ENCODE data around the gene CCL25.
"Not testable (repeated sequence)": the region's sequence is repeated elsewhere in the genome, so short reads cannot be mapped to it uniquely, and the experiment has no call there.

Gene CCL25

DNA sequence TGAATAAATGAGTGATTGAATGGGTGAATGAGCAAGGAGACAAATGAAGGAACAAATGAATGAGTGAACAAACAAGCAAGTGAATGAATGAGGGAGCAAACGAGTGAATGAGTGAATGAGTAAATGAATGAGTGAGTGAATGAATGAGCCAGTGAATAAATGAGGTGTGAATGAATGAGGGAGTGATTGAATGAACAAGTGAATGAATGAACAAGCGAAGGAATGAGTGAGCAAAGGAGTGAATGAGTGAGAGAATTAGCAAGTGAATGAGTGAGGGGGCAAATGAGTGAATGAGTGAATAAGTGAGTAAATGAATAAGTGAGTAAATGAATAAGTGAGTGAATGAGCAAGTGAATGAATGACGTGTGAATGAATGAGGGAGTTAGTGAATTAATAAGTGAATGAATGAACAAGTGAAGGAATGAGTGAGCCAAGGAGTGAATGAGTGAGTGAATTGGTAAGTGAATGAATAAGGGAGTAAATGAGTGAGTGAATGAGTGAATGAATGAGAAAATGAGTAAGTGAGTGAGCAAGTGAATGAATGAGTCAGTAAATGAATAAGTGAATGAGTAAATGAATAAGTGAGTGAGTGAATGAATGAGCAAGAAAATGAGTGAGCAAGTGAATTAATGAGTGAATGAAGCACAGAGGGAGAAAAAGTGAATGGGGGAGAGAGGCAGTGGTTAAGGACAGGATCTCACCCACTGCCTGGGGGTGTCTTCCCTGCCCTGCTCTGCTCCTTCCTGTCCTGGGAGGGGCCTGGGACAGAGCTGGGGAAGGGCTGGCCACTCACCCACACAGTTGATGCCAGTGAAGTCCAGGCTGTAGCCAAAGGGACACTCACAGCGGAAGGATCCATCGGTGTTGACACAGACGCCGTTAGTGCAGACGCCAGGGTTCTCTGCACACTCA lies 36.4 kb downstream of the CCL25 start:
- DNase-seq: no peak

DNA sequence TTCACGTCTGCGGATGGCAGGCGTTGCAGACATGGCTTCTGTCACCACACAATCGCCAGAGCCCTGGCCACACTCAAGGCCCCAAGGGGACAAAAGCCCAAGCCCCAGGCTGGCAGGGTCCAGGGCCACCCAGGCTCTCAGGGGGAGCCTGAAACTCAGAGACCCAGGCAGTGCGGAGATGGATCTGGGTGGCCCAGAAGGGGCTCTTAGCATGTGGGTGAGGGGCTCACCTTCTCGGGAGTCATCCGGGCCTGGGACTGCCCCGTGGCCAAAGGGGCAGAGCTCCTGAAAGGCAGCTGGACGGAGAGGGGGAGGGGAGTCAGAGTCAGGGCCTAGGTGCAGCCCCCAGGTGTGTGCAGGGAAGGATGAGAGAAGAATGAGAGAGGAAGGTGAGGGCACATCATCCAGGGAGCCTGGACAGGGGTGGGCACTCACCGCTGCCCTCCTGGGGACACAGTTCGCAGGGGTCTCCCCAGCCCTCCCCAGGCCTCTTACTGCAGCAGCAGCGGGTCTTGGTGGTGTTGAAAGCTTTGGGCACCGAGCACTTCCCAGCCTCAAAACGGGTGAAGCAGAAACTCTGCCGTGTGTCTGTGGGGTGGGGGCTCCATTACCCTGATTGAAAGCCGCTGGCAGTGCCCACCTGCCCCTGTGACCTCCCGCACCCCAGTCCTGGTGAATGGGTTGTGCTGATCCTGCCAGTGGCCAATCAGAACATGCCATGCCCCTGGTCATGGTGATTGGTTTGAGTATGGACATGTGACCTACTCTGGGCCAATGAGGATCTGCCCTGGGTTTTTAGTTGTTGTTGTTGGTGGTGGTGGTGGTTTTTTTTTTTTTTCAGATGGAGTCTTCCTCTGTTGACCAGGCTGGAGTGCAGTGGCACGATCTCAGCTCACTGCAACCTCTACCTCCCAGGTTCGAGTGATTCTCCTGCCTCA lies 37.4 kb downstream of the CCL25 start:
- DNase-seq: no peak

DNA sequence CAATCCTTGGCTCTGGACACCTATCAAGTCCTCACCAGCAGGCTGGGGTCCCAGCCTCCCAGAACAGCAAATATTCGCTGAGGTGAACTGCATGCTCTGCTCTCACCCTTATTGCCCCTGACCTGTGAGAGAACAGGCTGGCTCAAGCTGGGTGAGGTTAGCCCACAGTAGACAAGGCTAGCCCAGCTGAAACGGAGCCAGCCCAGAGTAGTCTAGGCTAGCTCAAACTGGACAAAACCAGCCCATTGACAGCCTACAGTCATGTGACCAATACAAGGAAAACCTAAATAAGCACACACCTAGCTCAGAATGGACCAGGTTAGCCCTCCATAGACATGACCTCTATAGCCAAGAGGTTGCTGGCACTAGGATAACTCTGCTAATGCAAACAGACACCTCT lies 38.4 kb downstream of the CCL25 start:
- no peak for DNase-seq

DNA sequence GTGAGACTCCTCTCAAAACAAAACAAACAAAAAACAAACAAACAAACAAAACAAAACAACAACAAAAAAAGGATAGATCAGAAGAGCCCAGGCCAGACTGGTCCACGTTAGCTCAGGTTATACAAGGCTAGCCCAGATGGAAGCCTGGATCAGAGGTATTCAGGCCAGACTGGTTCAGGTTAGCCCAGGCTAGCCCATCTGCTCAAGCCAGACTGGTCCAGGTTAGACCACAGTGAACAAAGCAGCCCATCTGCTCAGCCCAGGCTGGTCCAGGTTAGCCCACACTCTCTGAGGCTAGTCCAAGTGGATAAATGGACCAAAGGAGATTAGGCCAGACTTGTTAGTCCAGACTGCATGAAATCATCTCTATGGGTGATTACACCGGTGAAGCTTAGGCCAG lies 41.2 kb downstream of the CCL25 start:
- no peak for DNase-seq

DNA sequence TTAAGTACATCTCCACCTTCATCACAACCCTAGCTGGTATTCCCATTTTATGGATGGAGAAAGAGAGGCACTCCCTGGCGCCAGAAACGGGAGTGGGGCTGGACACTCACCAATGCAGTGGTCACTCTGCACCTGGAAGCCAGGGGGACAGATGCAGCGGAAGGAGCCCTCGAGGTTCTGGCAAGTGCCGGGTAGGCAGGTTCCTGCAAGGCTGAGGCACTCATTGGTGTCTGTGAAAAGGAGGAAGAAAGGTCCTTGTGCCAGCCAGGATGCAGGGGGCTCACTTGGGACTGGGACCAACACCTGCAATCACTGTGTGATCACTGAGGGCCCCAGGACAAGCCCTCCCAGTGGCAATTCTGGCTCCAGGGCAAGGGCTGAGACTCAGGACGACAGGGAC lies 41.8 kb downstream of the CCL25 start:
- no peak for DNase-seq

DNA sequence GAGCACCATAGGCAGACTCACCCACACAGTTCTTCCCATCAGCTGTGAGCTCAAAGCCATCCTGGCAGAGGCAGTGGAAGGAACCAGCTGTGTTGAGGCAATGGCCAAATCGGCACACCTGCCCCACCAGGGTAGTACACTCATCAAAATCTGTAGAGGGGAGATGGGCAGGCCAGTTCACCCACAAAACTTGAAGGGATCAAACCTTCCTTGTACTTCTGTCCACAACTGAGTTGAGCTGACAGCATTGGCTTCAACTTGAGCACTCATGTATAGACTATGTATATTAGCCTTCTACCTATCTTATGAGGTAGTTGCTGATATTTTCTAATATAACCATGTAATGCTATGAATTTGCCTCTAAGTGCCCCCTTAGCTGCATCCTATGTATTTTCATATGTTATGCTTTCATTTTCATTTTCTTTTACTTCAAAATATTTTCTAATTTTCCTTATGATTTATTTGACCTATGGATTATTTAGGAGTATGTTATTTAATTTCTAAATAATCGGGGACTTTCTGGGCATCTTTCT lies 42.9 kb downstream of the CCL25 start:
- DNase-seq: no peak

DNA sequence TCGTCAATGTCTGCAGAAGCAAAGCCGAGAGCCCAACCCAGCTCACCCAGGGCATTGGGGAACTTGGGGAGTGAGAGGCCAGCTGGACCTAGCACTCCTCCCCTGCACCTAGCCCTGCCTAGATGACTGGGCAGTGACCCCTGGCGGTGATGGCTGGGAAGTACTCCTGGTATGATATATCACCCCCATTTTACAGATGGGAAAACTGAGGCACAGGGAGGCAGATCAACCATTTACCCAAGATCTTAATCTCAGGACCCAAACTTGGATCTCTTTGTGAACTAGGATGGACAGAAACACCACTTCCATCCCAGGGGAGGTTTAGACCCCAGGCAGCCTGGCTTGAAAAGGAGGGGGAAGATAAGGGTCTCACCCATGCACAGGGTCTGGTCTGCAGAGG lies 43.5 kb downstream of the CCL25 start:
- DNase-seq: no peak

DNA sequence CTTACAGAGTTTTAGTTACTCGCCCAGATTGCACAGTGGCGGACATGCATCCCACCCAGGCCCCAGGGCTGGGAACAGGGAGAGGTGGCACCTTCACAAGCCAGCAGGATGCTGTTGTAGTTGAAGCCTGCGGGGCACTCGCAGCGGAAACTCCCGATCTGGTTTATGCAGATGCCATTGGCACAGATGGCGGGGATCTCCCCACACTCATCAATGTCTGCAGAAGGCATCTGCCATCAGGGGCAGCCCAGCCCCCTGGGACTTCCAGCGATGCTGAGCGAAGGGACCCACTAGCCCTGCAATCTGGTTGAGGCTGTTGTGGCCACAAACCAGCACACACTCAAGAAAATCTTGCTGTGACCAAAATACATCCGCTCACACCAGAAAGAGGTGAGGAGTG lies 44.6 kb downstream of the CCL25 start:
- DNase-seq: no peak

DNA sequence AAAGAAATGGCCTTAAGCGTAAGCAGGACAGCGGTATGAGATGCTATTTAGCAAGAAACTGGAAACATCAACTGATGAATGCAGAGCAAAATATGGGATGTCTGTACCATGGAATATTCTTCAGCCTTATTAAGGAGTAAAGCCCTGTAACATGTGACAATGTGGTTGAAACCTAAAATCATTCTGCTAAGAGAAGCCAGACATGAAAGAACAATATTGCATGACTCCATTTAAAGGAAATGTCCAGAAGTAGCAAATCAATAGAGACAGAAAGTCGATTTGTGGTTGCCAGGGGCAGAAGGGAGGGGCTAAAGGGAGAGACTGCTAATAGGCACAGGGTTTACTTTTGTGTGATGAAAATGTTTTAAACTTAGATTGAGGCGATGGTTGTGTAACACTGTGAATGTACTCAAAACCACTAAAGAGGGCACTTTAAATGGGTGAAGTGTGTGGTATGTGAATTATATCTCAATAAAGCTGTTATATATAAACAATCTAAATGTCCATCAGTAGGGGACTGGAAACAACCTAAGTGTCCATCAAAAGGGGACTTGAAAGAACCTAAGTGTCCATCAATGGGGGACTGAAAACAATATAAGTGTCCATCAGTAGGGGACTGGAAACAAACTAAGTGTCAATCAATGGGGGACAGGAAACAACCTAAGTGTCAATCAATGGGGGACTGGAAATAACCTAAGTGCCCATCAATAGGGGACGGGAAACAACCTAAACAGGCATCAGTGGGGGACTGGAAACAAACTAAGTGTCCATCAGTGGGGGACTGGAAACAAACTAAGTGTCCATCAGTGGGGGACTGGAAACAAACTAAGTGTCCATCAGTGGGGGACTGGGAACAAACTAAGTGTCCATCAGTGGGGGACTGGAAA lies 45.4 kb downstream of the CCL25 start:
- DNase-seq: no peak

DNA sequence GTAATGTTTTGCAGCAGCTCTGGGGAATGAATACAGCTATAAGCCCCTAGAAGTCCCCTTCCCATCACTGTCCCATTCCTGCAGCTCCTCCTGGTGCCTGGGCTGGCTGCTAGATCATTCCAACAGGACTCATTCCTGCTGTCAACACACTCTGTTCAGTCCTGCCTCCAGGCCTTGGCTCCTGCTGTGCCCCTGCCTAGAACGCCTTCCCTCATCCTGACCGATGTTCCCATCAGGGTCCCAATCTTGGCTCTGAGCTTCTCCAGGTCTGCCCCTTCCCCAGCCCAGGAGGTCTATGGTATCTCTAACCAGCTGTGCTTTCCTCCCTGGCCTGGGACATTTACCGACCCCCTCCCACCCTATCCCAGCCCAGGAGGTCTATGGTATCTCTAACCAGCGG lies 48.8 kb downstream of the CCL25 start:
- no peak for DNase-seq

DNA sequence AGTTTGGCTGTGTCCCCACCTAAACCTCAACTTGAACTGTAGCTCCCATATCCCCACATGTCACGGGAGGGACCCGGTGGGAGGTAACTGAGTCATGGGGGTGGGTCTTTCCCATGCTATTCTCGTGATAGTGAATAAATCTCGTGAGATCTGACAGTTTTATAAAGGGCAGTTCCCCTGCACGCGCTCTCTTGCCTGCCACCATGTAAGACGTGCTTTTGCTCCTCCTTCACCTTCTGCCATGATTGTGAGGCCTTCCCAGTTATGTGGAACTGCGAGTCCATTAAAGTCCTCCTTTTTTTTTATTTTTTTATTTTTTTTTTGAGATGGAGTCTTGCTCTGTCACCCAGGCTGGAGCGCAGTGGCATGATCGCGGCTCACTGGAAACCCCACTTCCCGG lies 49.4 kb downstream of the CCL25 start:
- not testable (repeated sequence) for DNase-seq

DNA sequence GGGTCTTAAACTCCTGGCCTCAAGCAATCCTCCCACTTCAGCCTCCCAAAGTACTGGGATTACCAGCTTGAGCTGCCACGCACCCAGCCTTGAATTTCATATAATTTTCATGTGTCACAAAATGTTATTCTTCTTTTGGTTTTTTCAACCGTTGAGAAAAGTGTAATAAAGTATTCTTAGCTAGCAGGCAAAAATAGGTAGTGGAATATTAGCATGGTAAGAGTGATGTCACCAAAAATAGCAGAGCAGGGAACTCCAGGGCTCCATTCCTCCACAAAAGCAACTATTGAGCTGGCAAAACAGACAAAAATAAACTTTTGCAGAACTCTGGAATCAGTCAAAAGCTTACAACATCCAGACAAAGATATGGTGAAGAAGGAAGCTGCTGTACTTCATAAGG lies 52.9 kb downstream of the CCL25 start:
- no peak for DNase-seq

DNA sequence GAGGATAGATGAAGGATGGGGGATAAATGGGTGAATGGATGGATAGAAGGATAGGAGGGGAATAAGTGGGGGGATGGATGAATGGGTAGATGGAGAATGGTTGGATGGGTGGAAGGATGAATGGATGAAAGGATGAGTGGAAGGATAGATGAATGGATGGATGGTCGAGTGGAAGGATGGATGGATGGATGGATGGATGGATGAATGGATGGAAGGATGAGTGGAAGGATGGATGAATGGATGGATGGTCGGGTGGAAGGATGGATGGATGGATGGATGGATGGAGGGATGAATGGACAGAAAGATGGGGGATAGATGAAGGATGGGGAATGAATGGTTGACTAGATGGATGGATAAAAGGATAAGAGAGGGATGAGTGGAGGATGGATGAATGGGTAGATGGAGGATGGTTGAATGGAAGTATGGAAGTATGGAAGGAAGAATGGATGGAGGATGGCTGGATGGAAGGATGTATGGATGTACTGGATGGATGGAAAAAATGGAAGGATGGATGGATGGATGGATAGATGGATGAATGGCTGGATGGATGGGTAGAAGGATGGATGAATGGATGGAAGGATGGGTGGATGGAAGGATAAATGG lies 54.8 kb downstream of the CCL25 start:
- no peak for DNase-seq

DNA sequence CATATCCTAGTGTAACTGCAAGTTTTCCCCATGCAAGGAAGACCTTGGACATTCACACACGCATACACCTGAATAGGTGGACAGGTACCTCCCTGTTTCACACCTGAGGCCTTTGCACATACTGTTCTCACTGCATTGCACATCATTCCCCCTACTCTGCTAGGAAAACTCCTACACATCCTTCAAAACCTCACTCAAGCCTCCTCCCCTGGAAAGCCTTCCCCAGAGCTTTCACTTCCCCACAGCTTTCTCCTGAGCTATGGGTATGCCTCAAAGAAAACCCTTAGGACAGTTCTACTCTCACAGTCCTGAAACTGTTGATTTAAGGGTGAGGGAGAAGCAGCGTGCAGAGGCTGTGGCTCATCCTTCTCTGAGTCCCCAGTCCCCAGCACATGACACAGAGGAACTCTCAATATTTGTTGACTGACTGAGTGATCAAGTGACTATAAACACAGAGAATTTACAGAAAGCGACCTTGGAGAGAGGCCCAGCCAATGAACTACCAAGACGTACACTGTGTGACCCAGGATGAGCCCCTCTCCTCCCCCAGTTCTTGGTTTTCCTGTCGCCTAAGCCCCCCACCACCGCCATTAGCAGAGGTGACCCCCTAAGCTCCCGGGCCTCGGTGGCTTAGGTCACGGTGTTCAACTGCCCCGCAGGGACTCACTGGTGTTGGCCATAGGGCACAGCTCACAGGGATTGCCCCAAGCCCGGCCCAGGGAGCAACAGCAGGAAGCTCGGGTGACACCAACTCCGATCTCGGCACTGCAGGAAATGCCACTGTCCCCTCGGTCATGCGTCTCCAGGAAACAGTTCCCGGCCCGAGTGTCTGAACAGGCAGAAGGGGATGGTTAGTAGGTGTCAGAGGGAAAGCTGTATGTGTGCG lies 56.2 kb downstream of the CCL25 start:
- no peak for DNase-seq

DNA sequence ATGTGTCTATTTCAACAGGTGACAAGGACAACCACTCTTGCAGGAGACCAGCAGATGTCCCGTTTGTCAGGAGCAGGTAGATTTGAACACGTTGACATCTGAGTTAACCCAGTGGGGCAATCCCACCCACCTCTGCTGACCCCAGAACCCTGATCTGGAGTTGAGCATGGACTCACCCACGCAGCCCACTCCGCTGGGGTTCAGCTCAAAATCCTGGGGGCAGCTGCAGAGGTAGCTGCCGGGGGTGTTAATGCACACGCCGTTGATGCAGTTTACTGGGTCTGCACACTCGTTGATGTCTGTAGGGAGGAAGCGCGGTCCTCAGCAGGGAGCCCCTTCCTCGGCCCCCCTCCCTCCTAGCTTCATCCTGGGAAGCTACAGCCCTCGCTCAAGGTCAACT lies 56.9 kb downstream of the CCL25 start:
- DNase-seq: no peak

DNA sequence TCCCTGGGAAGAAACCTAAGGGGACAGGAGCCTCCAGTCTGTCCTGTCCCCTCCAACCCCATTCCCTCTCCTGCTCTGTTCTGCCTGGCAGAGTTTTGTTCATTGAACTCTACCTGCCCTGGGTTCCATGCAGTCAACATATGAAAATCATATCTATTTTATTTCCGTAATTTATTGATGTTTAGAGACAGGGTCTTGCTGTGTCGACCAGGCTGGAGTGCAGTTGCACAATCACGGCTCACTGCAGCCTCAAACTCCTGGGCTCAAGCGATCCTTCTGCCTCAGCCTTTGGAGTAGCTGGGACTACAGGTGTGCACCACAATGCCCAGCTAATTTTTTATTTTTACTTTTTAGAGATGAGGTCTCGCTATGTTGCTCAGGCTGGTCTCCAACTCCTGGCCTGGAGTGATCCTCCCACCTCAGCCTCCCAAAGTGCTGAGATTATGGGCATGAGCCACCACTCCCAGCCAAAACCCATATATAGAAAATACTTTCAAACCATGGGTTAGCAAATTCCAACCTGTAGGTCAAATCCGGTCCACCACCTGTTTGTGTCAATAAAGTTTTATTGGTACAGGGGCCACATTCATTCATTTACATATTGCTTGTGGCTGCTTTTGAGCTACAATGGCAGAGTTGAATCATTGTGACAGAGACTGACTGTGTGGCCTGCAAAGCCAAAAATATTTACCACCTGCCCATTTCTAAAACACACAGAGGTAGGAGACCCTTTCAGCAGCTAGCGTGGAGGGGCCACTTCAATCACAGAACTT lies 57.5 kb downstream of the CCL25 start:
- DNase-seq: no peak

DNA sequence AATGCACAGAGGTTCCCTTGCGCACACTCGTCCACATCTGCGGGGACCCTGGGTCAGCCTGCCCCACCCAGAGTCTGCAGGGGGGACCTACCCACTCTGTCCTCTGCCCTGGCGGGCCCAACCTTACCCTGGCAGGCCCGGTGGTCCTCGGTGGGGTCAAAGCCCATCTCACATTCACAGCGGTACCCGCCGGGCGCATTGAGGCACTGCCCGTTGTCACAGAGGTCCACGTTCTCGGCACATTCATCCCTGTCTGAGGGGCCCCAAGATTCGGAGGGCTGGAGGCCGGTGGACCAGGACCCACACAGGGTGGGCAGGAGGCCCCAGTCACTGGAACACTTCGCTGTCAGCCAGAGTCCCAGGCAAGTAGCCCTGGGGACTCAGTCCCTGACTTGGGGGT lies 58.4 kb downstream of the CCL25 start:
- no peak for DNase-seq

DNA sequence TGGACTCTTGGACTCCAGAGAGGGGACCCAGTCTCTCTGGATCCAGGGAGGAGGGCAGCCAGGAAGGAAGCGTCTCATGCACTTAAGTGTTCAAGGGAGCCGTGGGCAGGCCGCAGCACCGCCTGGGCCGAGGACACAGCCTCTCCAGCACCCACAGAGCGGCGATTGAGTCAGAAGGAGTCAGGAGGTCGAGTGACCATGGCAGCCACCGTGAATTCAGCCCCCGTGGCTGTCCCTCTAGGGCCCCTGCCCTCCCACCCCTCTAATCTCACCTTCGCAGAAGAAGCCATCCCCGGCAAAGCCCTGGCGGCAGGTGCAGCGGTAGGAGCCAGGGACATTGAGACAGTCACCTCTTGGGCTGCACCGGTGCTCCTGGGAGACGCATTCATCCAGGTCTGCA lies 58.8 kb downstream of the CCL25 start:
- no peak for DNase-seq

All from hippocampal formation (tissue), 2 donors.